GM21723 (cell line): ENCODE results near the gene GIMAP1.

ENCODE experiments used
- ATAC-seq: cut with Tn5 transposase; IDR thresholded peaks from one replicate; pipeline ENCODE4 v1.9.1; 2021; ENCODE audit warnings: mild to moderate bottlenecking, moderate library complexity; ENCODE audit not compliant: unreplicated experiment

Gene GIMAP1

GRCh38 chr7:150745876-150746275, 29.5 kb downstream of the GIMAP1 start:
- ATAC-seq, result no peak

- no peak for ATAC-seq
Observed at GRCh38 chr7:150746921-150747320, 30.5 kb downstream of the GIMAP1 start.

GRCh38 chr7:150748376-150748775, 32.0 kb downstream of the GIMAP1 start:
- ATAC-seq, result no peak

GRCh38 chr7:150751702-150752101, 35.3 kb downstream of the GIMAP1 start:
- ATAC-seq, result no peak

- ATAC-seq, result no peak
Observed at GRCh38 chr7:150753239-150753638, 36.8 kb downstream of the GIMAP1 start.

GRCh38 chr7:150753826-150754603, 37.6 kb downstream of the GIMAP1 start:
- no peak for ATAC-seq

- no peak for ATAC-seq
Observed at GRCh38 chr7:150754951-150755350, 38.5 kb downstream of the GIMAP1 start.

GRCh38 chr7:150755473-150756099, 39.2 kb downstream of the GIMAP1 start:
- peak; percentile 54 for ATAC-seq

GRCh38 chr7:150756166-150756565, 39.8 kb downstream of the GIMAP1 start:
- ATAC-seq, result no peak

- no peak for ATAC-seq
Observed at GRCh38 chr7:150756858-150757257, 40.4 kb downstream of the GIMAP1 start.

- ATAC-seq, result no peak
Observed at GRCh38 chr7:150759479-150759878, 43.1 kb downstream of the GIMAP1 start.

- ATAC-seq, result no peak
Observed at GRCh38 chr7:150766334-150766709, 49.9 kb downstream of the GIMAP1 start.

GRCh38 chr7:150769768-150770167, 53.4 kb downstream of the GIMAP1 start:
- no peak for ATAC-seq
